Fibroblast of skin of right quadriceps (primary cell): ENCODE data around the gene AGPAT1.
A peak's percentile ranks its signal among the peaks of the same experiment; 100 is the strongest.
"Not testable (repeated sequence)": the region's sequence is repeated elsewhere in the genome, so short reads cannot be mapped to it uniquely, and the experiment has no call there.

Source experiments
- DNase-seq: peaks from one replicate; pipeline ENCODE4 v3.0.0-alpha.2; 2013

The AGPAT1 gene

GRCh38 chr6:32146687-32147086 is 29.2 kb downstream of the AGPAT1 start:
- no peak for DNase-seq

- no peak for DNase-seq
These were observed 29.6 kb downstream of the AGPAT1 start for GRCh38 chr6:32146287-32146686.

GRCh38 chr6:32144238-32144637 is 31.6 kb downstream of the AGPAT1 start:
- not testable (repeated sequence) for DNase-seq

- no peak for DNase-seq
These were observed 35.4 kb downstream of the AGPAT1 start for GRCh38 chr6:32140420-32141046.

- no peak for DNase-seq
These were observed 36.3 kb downstream of the AGPAT1 start for GRCh38 chr6:32139590-32139989.

GRCh38 chr6:32137454-32137853 is 38.4 kb downstream of the AGPAT1 start:
- DNase-seq = no peak

- peak; percentile 67 for DNase-seq
These were observed 42.1 kb downstream of the AGPAT1 start for GRCh38 chr6:32133786-32134185.

GRCh38 chr6:32132110-32132509 is 43.8 kb downstream of the AGPAT1 start:
- no peak for DNase-seq

GRCh38 chr6:32131439-32131948 is 44.4 kb downstream of the AGPAT1 start:
- DNase-seq = no peak

GRCh38 chr6:32129297-32130088 is 46.4 kb downstream of the AGPAT1 start:
- no peak for DNase-seq

- no peak for DNase-seq
These were observed 47.1 kb downstream of the AGPAT1 start for GRCh38 chr6:32128751-32129296.

GRCh38 chr6:32127717-32128592 is 47.9 kb downstream of the AGPAT1 start, which contains the start of gene ATF6B:
Gene ATF6B (minus strand): TSS chr6:32128246. CDS start chr6:32128207, 39 bp downstream.
- DNase-seq = peak; percentile 100

GRCh38 chr6:32127409-32127716 is 48.5 kb downstream of the AGPAT1 start:
- no peak for DNase-seq

- no peak for DNase-seq
These were observed 49.0 kb downstream of the AGPAT1 start for GRCh38 chr6:32126880-32127279.

- DNase-seq = no peak
These were observed 52.2 kb downstream of the AGPAT1 start for GRCh38 chr6:32123681-32124080.

GRCh38 chr6:32120573-32121059 is 55.3 kb downstream of the AGPAT1 start:
- DNase-seq = no peak

GRCh38 chr6:32118782-32119628 is 56.9 kb downstream of the AGPAT1 start:
- peak; percentile 77 for DNase-seq
